HepG2 (cell line): ENCODE data around the gene DNAJC10. TPM values are rescaled to one million over a fixed set of nuclear protein-coding genes. Genes with fewer than 3 reads are reported as not detected.

ENCODE experiments used
- CBFB ChIP-seq: sonication (generic); formaldehyde crosslinking; IDR thresholded peaks from 2 replicates; pipeline ENCODE4 v1.4.0; 2020; ENCODE audit warnings: missing genetic modification reagents
- CEBPG ChIP-seq: IDR thresholded peaks from 2 replicates; pipeline ENCODE4 v1.6.1; 2016
- FOXA1 ChIP-seq, 2 experiments: fragments of 450-650 bp in 1 of 2; sonication (generic) in 1 of 2; formaldehyde crosslinking in 1 of 2; IDR thresholded peaks; 2 replicates each; pipeline versions ENCODE4 v1.4.0 to v1.6.1; 2016 to 2020; ENCODE audit warnings: missing genetic modification reagents in 1 of 2
- GTF3A ChIP-seq: sonication (generic); formaldehyde crosslinking; conservative IDR thresholded peaks from 2 replicates; pipeline ENCODE4 v1.4.0; 2020; ENCODE audit warnings: mild to moderate bottlenecking, missing genetic modification reagents
- ISX ChIP-seq: sonication (generic); formaldehyde crosslinking; conservative IDR thresholded peaks from 2 replicates; pipeline ENCODE4 v1.5.0; 2020; ENCODE audit warnings: missing genetic modification reagents
- KLF9 ChIP-seq: IDR thresholded peaks from 2 replicates; pipeline ENCODE4 v1.6.1; 2016; ENCODE audit warnings: low read depth
- NCOA1 ChIP-seq: sonication (generic); formaldehyde crosslinking; IDR thresholded peaks from 2 replicates; pipeline ENCODE4 v1.9.0; 2021; ENCODE audit warnings: missing genetic modification reagents
- SMARCE1 ChIP-seq: fragments of 450-650 bp; IDR thresholded peaks from 2 replicates; pipeline ENCODE4 v1.6.1; 2017; ENCODE audit warnings: borderline replicate concordance
- TBX2 ChIP-seq: sonication (generic); formaldehyde crosslinking; IDR thresholded peaks from 2 replicates; pipeline ENCODE4 v1.5.0; 2020; ENCODE audit warnings: missing genetic modification reagents, mild to moderate bottlenecking, borderline replicate concordance
- ZFX ChIP-seq: sonication (generic); formaldehyde crosslinking; IDR thresholded peaks from 2 replicates; pipeline ENCODE4 v1.4.0; 2020; ENCODE audit warnings: mild to moderate bottlenecking, low read depth, missing genetic modification reagents, moderate library complexity
- ZMYM3 ChIP-seq: sonication (generic); formaldehyde crosslinking; IDR thresholded peaks from 2 replicates; pipeline ENCODE4 v1.5.1; 2020; ENCODE audit warnings: mild to moderate bottlenecking, missing genetic modification reagents
- ZNF780A ChIP-seq: sonication (generic); formaldehyde crosslinking; IDR thresholded peaks from 2 replicates; pipeline ENCODE4 v1.8.0; 2022; ENCODE audit warnings: mild to moderate bottlenecking, missing genetic modification reagents, moderate library complexity
- ZNF878 ChIP-seq: sonication (generic); formaldehyde crosslinking; IDR thresholded peaks from 2 replicates; pipeline ENCODE4 v1.8.1; 2023; ENCODE audit warnings: mild to moderate bottlenecking, missing genetic modification reagents, moderate library complexity
- polyA plus RNA-seq, 8 experiments: library from polyadenylated mRNA; depleted of rRNA in 3 of 8; stranded (reverse) in 7 of 8; unstranded in 1 of 8; fragments of >200 nt; fragmentation: Illumina TruSeq in 4 of 8; extraction: Trizol in 4 of 8; gene quantifications; 2 replicates each; pipeline versions ENCODE4 v1.2.1 to v1.2.3, GENCODE V29; 2011 to 2016; ENCODE audit warnings: low read depth in 4 of 8, missing spikeins in 1 of 8, mixed read lengths in 1 of 8; ENCODE audit not compliant: insufficient read depth in 1 of 8
- total RNA-seq, 5 experiments: library from RNA; depleted of rRNA; stranded (reverse); fragments of >200 nt; fragmentation: Illumina TruSeq; extraction: Trizol; gene quantifications; 2 replicates each; pipeline ENCODE4 v1.2.3, GENCODE V29; 2016; ENCODE audit warnings: low read depth in 1 of 5
- TF ChIP-seq, protein P1 (sequence below): sonication (generic); formaldehyde crosslinking; IDR thresholded peaks from 2 replicates; pipeline ENCODE4 v1.4.0; 2020; ENCODE audit warnings: missing genetic modification reagents; ENCODE audit errors: not compliant biosample characterization
- TF ChIP-seq, protein P2 (sequence below): fragments of 450-650 bp; IDR thresholded peaks from 2 replicates; pipeline ENCODE4 v1.6.1; 2016
- TF ChIP-seq, protein P3 (sequence below): IDR thresholded peaks from 2 replicates; pipeline ENCODE4 v1.6.1; 2012; ENCODE audit warnings: low read length, improper control_type of control experiment
- TF ChIP-seq, protein P4 (sequence below): sonication (generic); formaldehyde crosslinking; IDR thresholded peaks from 2 replicates; pipeline ENCODE4 v1.5.0; 2020; ENCODE audit warnings: mild to moderate bottlenecking, missing genetic modification reagents
- TF ChIP-seq, protein P5 (sequence below): sonication (generic); formaldehyde crosslinking; IDR thresholded peaks from 2 replicates; pipeline ENCODE4 v1.5.1; 2020; ENCODE audit warnings: missing genetic modification reagents, mild to moderate bottlenecking, borderline replicate concordance

DNAJC10 gene
- total and polyA plus RNA-seq, 2 of the 13 experiments (the other 11 are each of a cell fraction or from before 2014, with no cell fraction given): 44.1 to 178 TPM

DNA sequence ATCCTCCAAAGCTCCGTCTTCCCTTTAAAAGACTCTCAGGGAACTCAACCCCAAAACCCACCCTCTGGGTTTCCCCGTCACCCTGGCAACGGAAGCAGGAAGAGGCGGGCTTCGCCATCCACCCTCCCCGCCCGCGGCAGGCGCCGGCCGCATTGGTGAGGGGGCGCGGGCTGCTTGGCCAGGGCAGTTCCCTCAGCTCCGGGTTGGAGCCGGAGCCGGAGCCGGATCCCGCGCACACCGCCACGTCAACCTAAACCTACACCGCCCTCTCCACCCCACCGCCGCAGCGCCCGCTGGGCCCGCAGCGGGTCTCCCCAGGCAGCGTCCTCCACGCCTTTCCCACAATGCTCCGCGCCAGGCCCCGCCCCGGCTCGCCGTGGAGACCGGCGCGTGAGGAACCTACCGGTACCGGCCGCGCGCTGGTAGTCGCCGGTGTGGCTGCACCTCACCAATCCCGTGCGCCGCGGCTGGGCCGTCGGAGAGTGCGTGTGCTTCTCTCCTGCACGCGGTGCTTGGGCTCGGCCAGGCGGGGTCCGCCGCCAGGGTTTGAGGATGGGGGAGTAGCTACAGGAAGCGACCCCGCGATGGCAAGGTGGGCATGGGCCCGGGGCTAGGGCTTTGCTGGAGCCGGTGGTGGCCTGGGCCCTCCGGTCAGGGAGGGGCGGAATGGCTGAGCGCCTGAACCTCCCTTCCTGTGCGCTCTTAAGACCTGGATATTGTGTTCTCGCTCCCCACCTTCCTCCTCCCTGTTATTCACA is at the start of gene DNAJC10 (continued):
- 0 out of 2 replicates have a peak, but pooled peaks have one; percentile 70 for TF ChIP-seq ISX
- TF ChIP-seq TBX2 (CRISPR knock-in tag): peak; percentile 89
- TF ChIP-seq, protein P1, sequence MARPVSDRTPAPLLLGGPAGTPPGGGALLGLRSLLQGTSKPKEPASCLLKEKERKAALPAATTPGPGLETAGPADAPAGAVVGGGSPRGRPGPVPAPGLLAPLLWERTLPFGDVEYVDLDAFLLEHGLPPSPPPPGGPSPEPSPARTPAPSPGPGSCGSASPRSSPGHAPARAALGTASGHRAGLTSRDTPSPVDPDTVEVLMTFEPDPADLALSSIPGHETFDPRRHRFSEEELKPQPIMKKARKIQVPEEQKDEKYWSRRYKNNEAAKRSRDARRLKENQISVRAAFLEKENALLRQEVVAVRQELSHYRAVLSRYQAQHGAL: peak; percentile 70
- TF ChIP-seq CEBPG (CRISPR knock-in tag): peak; percentile 40; the same call in 1 of the 2 replicates
- TF ChIP-seq ZFX: peak; percentile 97
- TF ChIP-seq KLF9 (CRISPR knock-in tag): peak; percentile 75
- TF ChIP-seq ZMYM3 (CRISPR knock-in tag): peak; percentile 37; the same call in 1 of the 2 replicates
- TF ChIP-seq, protein P2, sequence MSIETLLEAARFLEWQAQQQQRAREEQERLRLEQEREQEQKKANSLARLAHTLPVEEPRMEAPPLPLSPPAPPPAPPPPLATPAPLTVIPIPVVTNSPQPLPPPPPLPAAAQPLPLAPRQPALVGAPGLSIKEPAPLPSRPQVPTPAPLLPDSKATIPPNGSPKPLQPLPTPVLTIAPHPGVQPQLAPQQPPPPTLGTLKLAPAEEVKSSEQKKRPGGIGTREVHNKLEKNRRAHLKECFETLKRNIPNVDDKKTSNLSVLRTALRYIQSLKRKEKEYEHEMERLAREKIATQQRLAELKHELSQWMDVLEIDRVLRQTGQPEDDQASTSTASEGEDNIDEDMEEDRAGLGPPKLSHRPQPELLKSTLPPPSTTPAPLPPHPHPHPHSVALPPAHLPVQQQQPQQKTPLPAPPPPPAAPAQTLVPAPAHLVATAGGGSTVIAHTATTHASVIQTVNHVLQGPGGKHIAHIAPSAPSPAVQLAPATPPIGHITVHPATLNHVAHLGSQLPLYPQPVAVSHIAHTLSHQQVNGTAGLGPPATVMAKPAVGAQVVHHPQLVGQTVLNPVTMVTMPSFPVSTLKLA: peak; percentile 45
- TF ChIP-seq, protein P3, sequence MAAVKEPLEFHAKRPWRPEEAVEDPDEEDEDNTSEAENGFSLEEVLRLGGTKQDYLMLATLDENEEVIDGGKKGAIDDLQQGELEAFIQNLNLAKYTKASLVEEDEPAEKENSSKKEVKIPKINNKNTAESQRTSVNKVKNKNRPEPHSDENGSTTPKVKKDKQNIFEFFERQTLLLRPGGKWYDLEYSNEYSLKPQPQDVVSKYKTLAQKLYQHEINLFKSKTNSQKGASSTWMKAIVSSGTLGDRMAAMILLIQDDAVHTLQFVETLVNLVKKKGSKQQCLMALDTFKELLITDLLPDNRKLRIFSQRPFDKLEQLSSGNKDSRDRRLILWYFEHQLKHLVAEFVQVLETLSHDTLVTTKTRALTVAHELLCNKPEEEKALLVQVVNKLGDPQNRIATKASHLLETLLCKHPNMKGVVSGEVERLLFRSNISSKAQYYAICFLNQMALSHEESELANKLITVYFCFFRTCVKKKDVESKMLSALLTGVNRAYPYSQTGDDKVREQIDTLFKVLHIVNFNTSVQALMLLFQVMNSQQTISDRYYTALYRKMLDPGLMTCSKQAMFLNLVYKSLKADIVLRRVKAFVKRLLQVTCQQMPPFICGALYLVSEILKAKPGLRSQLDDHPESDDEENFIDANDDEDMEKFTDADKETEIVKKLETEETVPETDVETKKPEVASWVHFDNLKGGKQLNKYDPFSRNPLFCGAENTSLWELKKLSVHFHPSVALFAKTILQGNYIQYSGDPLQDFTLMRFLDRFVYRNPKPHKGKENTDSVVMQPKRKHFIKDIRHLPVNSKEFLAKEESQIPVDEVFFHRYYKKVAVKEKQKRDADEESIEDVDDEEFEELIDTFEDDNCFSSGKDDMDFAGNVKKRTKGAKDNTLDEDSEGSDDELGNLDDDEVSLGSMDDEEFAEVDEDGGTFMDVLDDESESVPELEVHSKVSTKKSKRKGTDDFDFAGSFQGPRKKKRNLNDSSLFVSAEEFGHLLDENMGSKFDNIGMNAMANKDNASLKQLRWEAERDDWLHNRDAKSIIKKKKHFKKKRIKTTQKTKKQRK: no peak
- TF ChIP-seq SMARCE1: no peak
- TF ChIP-seq, protein P4, sequence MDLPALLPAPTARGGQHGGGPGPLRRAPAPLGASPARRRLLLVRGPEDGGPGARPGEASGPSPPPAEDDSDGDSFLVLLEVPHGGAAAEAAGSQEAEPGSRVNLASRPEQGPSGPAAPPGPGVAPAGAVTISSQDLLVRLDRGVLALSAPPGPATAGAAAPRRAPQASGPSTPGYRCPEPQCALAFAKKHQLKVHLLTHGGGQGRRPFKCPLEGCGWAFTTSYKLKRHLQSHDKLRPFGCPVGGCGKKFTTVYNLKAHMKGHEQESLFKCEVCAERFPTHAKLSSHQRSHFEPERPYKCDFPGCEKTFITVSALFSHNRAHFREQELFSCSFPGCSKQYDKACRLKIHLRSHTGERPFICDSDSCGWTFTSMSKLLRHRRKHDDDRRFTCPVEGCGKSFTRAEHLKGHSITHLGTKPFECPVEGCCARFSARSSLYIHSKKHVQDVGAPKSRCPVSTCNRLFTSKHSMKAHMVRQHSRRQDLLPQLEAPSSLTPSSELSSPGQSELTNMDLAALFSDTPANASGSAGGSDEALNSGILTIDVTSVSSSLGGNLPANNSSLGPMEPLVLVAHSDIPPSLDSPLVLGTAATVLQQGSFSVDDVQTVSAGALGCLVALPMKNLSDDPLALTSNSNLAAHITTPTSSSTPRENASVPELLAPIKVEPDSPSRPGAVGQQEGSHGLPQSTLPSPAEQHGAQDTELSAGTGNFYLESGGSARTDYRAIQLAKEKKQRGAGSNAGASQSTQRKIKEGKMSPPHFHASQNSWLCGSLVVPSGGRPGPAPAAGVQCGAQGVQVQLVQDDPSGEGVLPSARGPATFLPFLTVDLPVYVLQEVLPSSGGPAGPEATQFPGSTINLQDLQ (CRISPR knock-in tag): no peak
- TF ChIP-seq CBFB (CRISPR knock-in tag): peak; percentile 82; the same call in 1 of the 2 replicates
- TF ChIP-seq FOXA1 (IDR thresholded peaks at IDR 0.05): no peak
- TF ChIP-seq FOXA1 (CRISPR knock-in tag; IDR thresholded peaks at IDR 0.05): no peak
- peak; percentile 89 for TF ChIP-seq NCOA1 (CRISPR knock-in tag)
- TF ChIP-seq, protein P5, sequence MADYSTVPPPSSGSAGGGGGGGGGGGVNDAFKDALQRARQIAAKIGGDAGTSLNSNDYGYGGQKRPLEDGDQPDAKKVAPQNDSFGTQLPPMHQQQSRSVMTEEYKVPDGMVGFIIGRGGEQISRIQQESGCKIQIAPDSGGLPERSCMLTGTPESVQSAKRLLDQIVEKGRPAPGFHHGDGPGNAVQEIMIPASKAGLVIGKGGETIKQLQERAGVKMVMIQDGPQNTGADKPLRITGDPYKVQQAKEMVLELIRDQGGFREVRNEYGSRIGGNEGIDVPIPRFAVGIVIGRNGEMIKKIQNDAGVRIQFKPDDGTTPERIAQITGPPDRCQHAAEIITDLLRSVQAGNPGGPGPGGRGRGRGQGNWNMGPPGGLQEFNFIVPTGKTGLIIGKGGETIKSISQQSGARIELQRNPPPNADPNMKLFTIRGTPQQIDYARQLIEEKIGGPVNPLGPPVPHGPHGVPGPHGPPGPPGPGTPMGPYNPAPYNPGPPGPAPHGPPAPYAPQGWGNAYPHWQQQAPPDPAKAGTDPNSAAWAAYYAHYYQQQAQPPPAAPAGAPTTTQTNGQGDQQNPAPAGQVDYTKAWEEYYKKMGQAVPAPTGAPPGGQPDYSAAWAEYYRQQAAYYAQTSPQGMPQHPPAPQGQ (CRISPR knock-in tag): no peak; the same call in 1 of the 2 replicates
- no peak for TF ChIP-seq GTF3A (CRISPR knock-in tag)
- 0 out of 2 replicates have a peak, but pooled peaks have one; percentile 78 for TF ChIP-seq ZNF780A (CRISPR knock-in tag)
- TF ChIP-seq ZNF878: no peak; the same call in 1 of the 2 replicates
